ENCODE measurements around the gene SPIC.

GRCh38 chr12:101521136-101521535, 46.0 kb downstream of the SPIC start:
- TF ChIP-seq POLR2A (IDR thresholded peaks at IDR 0.05; ENCODE audit: low read length) (no peak), GATA1 (IDR thresholded peaks at IDR 0.05; ENCODE audit: low read depth, low read length) (no peak)
